NCI-H748 treated with DMSO at 0.1 percent for 48 hours (cell line): ENCODE data around the gene ATPAF2.

Experiments used
- DNase-seq: peaks from one replicate; lab custom pipeline; 2025; lab: John Stamatoyannopoulos, UW

ATPAF2 gene

DNA sequence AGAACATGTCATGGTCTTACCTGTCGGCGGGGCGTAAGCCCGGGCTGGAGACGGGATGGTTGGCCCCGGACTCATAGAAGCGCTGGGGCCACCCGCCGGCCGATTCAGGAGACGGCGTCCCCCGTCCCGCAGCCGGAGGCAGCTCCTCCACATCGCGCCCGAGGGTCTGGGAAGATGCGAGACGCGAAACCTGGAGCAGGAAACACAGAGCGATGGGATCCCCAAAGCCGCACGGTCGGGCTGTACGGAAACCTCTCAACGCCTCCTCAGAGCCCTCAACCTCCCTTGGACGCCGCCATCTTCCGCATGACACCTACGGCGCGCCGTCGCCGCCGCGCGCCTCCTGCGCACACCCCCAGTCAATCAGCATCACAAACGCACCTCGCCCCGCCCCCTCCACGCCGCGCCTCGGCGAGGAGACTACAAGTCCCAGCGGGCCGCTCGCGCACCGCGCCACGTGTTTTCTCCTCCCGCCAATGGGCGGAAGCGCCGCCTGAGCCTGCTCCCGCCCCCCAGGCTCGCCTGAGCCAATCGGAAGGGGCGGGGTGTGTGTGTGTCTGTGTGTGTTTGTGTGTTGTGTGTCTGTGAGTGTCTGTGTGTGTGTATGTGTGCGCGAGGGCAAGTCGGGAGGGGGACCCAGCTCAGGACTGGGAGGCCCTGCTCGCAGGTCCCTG is at the start of gene ATPAF2, which contains the start of gene GID4:
TSS of gene ATPAF2 (minus strand) at position 308 of the 674 bp plus-strand sequence. CDS start at position 153, 155 bp downstream.
TSS of gene GID4 (plus strand) at position 548 of the 674 bp plus-strand sequence. CDS start at position 605, 57 bp downstream.
- DNase-seq, result peak; percentile 99

DNA sequence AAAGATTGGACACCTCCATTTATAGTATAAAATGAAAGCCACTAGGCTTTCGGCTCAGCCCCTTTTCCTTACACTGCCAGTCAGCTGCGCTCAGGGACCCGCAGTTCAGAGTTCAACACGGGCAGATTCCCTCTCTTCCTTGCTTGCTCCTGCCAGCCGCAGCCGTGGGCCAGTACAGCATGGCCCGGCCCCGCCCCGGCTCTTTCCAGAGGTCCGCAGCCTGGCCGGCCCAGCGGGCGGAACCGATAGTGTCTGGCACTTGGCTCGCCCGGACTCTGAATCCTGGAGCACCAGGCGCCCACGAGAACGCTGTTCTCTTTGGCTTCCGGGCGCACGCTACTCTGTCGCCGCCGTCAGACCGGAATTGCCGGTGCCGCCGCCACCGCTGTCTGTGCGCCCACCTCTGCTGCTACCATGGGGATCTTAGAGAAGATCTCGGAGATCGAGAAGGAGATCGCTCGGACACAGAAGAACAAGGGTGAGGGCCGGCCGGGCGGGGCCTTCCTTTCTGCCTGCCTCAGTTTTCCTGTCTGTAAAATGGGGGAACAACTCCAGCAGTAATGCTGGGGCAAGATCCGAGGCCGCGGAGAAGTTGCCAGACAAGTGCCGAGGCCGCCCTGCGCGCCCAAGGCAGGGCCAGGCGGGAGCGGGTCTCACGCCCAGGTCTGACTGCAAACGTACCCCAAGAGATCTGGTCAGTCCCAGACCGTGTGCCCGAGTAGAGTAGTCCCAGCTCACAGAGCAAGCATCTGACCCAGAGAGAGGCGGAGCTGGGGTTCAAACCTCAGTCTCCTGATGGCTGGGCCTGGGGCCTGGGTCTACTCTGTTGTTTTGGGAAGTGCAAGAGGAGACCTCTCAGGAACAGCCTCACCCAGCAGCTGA is 48.9 kb upstream of the ATPAF2 start, which contains the start of gene DRG2:
TSS of gene DRG2 (plus strand) at position 339 of the 882 bp plus-strand sequence. CDS start at position 415, 76 bp downstream.
- DNase-seq, result peak; percentile 89

DNA sequence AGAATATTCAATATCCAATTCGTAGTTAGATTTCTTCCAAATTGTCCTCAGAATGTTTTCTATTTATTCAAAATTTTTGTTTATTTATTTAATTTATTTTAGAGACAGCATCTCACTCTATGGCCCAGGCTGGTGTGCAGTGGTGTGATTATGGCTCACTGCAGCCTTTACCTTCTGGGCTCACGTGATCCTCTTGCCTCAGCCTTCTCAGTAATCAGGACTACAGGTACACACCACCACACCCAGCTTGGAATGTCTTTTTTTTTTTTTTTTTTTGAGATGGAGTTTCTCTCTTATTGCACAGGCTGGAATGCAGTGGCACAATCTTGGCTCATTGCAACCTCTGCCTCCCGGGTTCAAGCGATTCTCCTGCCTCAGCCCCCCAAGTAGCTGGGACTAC is 45.3 kb upstream of the ATPAF2 start:
- DNase-seq, result no peak

DNA sequence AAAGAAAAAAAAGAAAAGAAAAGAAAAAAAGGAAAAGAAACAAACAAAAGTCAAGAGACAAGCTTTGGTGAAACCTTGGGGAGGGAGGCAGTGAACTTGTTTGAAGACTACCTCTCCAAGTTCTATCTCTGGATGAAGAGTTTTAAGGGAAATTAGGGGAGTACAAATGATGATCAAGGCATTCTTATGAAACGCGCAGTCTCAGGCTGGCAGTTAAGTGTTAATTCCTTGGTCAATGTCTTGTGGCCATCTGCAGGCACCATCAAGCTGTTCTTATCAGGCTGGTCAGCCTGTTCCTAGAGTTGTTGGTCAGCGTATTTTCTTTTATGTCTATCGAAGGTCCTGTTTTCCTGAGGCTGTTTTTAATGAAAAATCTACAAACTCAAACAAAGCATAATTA is 40.6 kb upstream of the ATPAF2 start:
- no peak for DNase-seq

DNA sequence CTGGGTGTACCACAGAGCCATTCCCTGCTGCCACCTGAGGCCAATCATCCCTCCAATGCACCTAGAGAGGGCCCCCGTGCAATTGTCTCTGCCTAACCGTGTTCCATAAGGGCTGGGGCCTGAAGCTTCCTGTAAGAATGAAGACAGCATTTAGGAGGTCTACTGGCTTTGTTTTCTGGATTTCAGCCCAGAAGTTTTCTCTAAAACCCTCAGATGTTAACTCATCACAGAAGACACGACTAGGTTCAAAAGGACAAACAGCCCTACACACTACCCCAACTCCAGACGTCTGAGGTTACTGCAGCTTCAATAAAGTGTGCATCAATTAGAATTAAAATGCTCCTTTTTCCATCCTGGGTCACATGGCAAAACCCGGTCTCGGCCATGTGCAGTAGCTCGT is 38.0 kb upstream of the ATPAF2 start:
- DNase-seq, result no peak

DNA sequence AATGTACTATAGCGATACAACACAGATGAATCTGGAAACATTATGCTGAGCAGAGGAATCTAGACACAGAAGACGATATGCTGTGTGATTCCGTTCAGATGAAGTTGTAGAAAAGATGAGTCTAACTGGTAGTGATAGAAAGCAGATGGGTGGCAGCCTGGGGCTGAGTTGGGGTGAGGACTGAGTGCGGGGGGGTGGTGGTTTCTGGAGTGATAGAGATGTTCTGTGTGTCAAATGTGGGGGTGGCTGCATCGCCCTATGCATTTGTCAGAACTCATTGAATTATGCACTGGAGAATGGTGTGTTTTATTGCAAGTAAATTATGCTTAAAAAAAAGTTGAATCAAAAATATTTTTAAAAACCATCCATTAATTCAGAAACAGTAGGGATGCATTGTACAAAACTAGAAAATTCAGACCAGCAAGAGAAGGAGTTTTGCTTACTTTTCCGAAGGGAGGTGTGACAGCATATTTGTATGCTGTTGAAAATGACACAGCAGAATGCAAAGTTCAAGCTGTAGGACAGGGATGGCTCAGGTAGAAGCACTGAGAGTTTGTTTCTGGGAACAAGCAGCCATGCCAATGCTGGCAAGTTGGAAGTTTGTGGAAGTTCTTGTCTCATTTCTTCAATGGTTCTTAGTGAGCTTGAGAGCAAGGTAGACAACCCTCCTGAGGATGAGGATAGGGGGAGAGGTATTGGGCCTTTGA is 35.8 kb upstream of the ATPAF2 start:
- no peak for DNase-seq

DNA sequence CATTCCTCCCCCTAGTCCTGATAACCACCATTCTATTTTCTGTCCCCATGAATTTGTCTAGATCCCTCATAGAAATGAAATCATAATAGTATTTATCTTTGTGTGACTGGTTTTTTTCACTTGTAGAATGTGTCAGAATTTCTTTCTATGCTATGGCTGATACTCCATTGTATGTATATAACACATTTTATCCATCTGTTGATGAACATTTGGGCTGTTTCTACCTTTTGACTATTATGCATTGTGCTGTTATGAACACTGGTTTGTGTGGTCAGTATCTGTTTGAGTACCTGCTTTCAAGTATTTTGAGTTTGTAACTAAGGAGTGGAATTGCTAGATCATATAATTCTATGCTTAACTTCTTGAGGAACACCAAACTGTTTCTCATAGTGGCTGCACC is 32.8 kb upstream of the ATPAF2 start:
- no peak for DNase-seq

DNA sequence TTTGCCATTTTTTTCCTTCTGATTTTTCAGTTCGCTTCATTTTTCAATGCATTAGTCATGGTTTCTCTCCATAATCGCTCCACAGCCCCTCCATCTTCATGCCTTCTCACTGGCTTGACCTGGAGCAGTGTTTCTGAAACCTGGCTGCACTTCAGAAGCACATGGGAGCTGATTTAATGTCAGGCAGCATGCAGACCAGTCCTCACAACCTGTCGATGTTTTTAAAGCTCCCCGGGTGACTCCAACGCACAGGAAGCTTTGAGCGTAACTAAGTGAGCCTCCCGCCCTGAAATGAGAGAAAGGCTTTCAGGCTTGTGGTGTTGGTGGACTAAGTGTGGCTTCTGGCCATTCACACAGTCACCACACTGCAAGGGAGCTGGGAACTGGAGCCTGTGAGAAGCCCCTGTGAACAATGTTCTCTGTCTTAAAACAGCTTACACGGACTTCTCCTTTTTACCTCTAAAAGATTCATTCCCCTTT is 31.9 kb upstream of the ATPAF2 start:
- no peak for DNase-seq

DNA sequence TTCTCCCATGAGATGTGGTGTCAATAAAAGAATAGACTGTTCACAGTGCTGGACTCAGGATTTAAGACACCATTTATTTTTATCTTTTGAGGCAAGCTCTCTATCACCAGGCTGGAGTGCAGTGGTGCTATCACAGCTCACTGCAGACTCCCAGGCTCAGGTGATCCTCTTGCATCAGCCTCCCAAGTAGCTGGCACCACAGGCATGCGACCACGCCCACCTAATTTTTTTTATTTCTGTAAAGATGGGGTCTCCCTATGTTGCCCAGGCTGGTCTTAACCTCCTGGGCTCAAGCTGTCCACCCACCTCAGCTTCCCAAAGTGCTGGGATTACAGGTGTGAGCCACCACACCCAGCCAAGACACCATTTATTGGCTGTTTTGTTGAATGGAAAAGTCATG is 30.1 kb upstream of the ATPAF2 start:
- DNase-seq, result no peak

DNA sequence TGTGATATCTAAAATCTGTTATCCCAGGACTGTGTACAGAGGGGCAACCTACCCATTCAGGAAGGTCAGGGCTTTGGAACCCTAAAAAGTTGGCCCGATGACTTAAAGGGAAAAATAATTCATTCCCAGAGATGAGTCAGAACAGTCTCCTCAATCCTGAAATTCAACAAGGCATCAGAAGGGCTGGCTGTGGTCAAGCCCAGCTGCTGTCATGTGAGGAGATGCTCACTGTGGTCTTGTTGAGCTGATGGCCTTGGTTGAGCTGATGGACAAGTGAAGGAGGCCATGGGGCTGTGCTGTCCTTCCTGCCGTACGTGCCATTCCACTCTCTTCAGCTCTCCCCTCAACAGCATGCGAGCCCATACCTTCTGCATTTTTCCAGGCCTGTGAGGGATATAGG is 27.9 kb upstream of the ATPAF2 start:
- no peak for DNase-seq

DNA sequence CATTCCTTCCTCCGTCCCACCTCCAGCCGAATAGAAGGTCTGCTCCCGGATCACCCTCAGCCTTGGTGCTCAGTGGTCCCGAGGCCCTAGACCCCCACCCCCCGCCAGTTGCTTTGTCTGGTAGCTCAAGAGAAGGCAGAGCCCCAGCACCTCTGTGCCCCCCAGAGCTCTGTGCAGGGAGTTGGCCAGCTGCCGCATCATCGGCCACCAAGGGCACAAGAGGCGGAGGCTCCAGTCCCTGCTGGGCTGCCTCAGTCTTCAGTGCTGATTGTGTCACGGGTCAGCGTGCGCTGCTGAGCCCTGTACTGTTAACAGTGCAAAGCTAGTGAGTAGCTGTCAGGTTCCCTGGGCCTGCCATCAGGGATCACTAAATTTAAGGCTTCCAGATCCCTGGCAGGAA is 26.6 kb upstream of the ATPAF2 start:
- no peak for DNase-seq

DNA sequence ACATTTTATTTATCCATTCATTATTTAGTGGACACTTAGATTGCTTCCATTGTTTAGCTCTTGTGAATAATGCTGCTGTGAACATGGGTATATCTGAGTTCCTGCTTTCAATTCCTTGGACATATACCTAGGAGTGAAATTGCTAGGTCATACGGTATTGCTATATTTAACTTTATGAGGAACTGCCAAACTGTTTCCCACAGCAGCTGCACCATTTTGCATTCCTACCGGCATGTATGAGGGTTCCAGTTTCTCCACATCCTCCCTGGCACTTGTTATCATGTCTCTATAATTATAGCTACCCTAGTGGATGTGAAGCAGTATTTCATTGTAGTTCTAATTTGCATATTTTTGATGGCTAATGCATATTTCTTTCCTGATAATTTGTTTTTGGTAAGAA is 25.1 kb upstream of the ATPAF2 start:
- DNase-seq, result no peak

DNA sequence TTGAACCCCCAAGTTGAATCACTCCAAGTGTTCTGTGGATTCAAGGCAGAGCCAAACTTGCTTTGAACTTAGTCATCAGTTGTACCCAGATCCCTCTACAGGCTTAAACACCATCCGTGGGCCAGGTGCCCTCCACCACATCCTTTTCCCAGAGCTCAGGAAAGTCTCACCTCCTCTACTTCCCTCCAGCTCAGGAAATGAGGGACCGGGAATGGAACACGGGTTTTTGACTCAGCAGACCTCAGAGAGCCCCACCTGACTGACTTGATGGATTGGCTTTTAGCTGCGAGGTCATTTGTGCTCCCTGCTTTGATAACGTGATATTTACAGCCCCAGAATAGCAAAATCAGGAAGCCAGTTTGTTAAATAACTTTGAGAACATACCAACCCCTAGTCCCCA is 20.3 kb upstream of the ATPAF2 start:
- no peak for DNase-seq

DNA sequence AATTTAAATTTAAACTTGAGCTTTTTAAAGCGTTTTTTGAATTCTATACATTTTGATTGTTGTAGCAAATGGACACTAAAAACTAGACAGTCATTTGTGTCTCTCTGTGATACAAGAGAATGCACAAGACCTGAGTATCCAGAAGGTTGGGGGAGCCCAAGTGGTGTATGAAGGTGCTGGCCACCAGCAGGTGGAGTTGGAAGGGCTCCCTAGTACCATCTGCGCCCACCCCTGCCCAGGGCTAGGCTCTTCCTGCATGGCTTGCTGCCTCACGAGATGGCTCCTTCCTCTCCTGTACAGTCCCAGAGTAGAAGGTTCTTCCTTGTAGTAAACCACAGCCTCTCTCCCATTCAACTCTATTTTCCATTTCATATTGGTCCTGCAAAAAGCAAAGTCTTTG is 17.2 kb upstream of the ATPAF2 start:
- DNase-seq, result no peak

DNA sequence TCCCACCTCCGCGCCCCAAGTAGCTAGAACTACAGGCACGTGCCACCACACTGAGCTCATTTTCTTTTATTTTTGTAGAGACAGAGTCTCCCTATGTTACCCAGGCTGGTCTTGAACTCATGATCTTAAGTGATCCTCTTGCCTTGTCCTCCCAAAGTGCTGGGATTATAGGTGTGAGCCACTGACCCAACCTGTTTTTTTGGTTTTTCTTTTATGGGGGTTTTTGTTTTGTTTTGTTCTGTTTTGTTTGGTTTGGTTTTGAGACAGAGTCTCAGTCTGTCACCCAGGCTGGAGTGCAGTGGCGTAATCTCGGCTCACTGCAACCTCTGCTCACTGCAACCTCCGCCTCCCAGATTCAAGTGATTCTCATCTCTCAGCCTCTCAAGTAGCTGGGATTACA is 16.6 kb upstream of the ATPAF2 start:
- no peak for DNase-seq

DNA sequence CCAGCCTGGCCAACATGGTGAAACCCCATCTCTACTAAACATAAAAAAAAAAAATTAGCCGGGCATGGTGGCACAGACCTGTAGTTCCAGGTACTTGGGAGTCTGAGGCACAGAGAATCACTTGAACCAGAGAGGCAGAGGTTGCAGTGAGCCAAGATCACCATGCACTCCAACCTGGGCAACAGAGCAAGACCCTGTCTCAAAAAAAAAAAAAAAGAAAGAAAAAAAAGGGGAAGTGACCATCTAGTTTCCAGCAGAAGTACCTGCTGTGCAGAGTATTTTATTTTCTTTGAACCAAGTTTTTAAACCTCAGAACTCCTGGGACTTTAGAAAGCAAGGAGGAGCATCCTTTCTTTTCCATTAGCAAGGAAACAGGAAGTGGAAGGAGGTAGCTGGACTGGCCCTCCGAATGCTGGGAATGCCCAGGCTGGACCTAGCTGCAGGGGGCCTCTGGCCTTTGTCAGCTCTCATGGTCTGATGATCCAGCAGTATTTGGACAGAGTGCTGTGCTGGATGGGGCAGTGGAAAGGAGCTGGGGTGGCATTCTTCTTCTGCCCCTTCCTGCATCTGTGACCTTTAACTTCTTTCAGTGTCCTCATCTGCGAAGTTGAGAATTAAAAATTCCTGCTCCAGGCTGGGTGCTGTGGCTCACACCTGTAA is 6.9 kb upstream of the ATPAF2 start:
- DNase-seq, result no peak

DNA sequence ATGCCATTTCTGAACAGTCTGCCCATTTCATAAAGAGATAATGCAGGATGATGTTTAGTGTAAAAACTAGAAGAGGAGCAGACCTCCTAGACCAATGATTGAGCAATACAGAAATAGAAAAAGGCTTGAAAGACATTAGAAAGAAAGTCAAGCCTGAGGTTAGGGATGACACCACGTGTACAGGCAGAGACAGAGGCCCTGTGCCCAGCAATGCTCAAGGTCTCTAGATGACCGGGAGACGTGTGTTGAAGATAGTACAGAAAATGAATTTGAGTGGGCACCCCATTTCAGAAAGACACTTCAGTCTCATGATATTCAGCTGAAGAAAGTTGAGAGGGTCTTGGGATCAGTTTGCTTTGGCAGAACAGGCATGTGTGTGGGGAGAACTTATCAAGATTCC is 5.6 kb upstream of the ATPAF2 start:
- no peak for DNase-seq

DNA sequence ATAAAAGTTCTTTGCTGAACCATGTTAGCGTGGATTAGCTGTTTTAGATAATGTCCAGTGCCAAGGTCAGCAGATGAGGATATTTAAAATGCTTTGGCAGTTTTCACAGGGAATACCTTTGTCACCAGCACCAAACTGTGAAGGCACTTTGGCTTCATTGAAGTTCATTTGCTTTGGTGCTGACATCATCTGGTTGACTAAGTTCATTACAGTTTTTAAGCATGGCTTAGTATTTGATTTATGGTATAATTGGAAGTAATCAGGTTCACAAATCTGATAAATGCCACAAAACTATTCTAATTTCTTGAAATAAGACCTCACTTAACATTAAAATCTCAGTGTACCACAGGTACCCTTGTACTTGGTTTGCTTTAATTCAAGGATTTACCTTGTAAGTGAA is 4.5 kb upstream of the ATPAF2 start:
- DNase-seq, result no peak

DNA sequence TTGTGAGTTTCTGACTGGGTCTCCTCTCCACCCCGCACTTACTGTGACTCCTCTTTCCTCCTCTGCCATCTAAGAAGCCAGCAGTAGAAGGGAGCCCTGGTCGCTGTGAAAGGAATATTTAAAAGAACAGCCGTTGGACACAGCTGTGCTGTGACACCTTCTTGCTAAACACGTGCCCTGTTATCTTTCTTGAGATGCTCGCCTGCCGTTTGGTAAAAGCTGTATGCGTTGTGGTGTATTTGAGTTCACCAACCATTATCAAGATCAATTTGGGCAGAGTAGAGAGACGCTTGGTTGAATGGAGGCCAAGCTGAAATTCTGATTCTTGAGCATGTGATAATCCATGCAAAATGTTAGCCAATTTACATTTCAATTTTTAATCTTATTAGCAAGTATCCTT is 4.0 kb upstream of the ATPAF2 start:
- DNase-seq, result no peak

DNA sequence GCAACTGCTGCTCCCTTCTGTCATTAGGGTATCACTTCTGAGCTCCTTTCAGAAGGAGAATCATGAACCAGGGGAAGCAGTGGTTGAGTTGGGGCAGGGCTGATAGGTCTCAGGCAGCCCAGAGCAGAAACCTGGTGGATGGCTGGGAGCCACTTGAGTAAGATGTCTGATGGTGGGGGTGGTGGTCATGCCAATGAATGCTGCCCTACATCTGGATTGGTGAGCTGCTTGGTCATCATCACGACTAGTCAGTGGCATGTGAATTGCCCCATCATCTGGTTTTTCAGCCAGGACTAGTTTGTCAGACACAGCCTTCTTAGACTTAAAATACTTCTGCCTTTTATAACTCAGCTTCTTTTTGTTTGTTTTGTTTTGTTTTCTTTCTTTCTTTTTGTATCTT is 2.8 kb upstream of the ATPAF2 start:
- no peak for DNase-seq

DNA sequence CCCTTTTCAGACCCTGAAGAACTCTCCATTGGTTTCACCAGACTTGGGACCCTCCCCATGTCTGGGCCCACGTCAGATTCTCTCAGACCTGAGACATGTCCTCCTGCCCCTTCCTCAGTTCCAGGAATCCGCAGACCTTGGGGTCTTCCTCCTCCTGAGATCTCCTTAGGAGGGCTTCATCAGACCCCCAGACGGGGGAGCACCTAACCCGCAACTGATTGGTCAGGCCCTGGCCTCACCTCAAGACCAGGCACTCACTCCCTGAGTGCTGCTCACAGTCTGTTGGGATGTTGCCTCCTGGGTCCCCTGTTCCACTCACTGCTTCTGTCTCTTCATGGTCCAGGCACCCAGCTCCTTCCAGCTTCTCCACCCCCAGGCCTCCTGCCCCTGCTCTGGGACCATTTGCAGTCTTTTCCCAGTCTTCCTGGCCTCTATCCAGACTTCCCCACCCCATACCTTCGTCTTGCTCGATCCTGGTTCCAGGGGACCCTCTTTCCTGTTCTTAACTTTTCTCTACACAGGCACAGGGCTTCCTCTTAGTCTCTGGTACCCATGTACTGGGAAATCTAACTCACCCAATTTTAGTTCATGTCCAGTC is 1.4 kb upstream of the ATPAF2 start:
- DNase-seq, result no peak
